Measurements from ENCODE around the gene ACTR2. TPM values are rescaled to one million over a fixed set of nuclear protein-coding genes. Genes with fewer than 3 reads are reported as not detected.
"Not testable (repeated sequence)": the region's sequence is repeated elsewhere in the genome, so short reads cannot be mapped to it uniquely, and the experiment has no call there.

The ACTR2 gene
- total RNA-seq, 1 donor, result 47.1 TPM

GRCh38 chr2:65227020-65227455 is 593 bp upstream of the ACTR2 start:
- no peak for DNase-seq (ENCODE audit: low read depth in 2 of 3, low spot score in 2 of 3)

DNA sequence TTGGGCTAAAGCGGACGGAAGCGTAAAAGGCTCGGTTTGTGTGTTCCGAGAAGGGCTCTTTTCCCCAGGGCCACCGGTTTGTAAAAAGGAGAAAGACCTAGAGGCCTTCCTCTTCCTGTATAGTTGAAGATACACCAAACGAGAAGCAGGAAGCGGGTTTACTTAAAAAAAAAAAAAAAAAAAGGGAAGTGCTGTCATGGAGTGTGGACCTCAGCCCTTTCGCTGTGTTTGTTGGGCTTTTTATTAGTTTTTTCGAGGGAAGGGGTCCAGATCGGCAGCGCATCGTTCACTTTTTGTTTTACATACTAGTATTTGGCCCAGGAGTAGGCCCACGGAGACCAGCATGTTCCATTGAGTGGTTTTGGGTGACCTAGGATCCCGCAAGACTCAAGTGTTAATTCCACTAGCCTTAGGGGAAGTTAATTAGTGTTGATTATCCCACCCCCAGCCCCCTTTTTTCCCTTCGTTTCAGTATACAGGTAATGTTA is 676 bp downstream of the ACTR2 start:
- DNase-seq (ENCODE audit: low read depth in 2 of 3, low spot score in 2 of 3), result peak in 2 of 3 donors; percentile 77 to 88

DNA sequence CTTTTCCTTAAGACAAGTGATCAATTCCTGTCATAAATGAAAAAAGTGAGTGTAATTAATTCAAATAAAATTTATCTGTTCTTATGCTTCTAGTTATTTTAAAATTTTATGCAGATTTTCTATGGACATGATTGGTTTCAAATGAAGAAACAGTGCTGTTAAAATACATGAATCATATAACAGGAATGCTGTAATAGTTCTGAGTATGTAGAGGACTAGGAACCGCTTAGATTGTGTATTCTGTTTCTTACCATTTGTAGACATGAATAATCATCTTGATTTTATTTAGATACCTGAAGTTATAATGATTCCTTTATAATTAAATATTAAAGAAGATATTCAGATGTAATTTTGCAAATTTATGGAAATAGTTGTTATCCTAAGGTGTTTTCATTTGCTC is 3.5 kb downstream of the ACTR2 start:
- no peak for DNase-seq (ENCODE audit: low read depth in 2 of 3, low spot score in 2 of 3)

DNA sequence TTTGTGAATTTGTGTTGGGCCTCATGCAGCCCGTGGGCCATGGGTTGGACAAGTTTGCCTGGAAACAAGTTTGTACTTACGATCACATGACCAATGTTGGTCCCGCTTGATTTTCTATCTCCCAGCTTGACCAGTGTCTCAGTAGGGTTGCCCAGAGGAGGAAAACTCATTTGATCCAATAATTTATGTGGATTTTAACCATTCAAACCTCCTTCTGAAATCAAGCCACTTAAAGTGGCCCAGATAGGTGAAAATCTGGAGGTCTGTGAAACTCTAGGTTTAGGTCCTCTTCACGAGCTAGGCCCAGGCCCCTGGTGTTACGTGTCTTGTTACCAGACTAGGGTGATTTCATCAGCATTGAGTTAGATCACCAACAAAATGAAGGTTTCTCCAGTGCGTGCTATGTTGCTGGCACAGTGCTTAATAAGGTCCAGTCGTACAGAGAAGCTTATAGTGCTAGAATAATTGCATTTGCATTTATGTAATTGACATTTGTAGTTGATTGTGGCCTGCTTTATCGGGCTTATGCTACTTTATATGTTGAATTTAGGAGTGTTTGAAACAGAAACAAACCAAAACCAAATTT is 4.4 kb downstream of the ACTR2 start:
- no peak for DNase-seq (ENCODE audit: low read depth in 2 of 3, low spot score in 2 of 3)

DNA sequence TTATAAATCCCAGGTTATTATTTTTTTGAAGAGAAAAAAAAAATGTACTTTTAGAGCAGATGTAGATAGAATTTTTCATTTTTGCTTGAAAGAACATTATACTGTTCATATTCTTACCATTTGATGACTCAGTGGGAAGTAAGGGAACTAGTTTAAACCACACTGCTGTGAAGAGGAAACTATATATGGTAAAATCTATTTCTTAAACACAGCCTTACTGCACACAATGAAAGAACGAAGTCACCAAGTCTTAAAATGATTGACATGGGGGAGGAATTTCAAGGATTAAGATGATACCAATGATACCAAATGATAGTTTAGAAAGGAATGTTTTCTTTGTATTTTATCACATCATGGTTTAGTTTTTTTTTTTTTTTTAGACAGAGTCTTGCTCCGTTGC is 5.0 kb downstream of the ACTR2 start:
- peak in 2 of 3 donors; percentile 41 to 52 for DNase-seq (ENCODE audit: low read depth in 2 of 3, low spot score in 2 of 3)

GRCh38 chr2:65240657-65241056 is 13.0 kb downstream of the ACTR2 start:
- no peak for DNase-seq (ENCODE audit: low read depth in 2 of 3, low spot score in 2 of 3)

- not testable (repeated sequence) for DNase-seq (ENCODE audit: low read depth in 2 of 3, low spot score in 2 of 3)
These were observed 16.8 kb downstream of the ACTR2 start for GRCh38 chr2:65244452-65244851.

- DNase-seq (ENCODE audit: low read depth in 2 of 3, low spot score in 2 of 3), result no peak
These were observed 25.0 kb downstream of the ACTR2 start for GRCh38 chr2:65252640-65253039.

DNA sequence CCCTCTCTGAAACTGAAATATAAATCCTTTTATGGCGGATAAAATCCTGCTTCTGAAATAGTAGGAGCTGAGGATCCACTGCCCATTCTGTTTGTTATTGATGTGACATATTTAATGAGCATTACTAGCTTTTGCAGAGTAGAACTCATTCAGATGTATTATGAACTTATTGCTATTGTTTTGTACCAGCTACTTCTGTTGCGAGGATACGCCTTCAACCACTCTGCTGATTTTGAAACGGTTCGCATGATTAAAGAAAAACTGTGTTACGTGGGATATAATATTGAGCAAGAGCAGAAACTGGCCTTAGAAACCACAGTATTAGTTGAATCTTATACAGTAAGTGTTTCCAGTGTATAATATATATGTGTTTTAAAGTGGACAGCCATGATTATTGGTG is 27.7 kb downstream of the ACTR2 start:
- DNase-seq (ENCODE audit: low read depth in 2 of 3, low spot score in 2 of 3), result no peak

DNA sequence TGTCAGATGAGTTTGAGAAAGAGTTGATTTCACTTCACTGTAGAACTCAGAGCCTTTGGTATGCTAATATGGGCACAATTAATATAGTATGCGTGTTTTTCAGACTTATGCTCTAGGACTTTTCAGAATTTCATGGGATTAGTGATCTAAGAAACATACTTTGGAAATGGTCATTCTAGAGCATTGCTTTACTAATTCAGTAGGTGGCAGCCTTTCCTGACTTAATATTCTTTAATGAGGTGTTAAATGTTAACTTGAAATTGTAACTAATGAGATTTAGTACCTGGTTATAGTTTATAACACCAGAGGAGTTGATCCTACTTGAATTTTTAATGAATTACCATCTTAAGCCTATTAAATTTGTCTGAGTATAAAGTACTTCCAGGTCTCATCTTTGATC is 28.4 kb downstream of the ACTR2 start:
- peak in 1 of 3 donors; percentile 18 for DNase-seq (ENCODE audit: low read depth in 2 of 3, low spot score in 2 of 3)

DNA sequence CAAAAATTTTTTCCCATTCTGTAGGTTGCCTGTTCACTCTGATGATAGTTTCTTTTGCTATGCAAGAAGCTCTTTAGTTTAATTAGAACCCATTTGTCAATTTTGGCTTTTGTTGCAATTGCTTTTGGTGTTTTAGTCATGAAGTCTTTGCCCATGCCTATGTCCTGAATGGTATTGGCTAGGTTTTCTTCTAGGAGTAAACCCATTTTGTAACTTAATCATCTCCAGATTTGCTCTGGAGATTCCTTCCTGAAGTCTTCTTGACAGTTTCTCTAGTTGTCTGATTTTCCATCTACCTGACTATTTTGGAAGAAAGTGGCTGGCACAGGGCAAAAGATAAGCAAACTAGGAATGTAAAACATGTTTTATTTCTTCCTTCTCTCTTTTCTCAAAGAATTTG is 30.2 kb downstream of the ACTR2 start:
- DNase-seq (ENCODE audit: low read depth in 2 of 3, low spot score in 2 of 3), result not testable (repeated sequence)

DNA sequence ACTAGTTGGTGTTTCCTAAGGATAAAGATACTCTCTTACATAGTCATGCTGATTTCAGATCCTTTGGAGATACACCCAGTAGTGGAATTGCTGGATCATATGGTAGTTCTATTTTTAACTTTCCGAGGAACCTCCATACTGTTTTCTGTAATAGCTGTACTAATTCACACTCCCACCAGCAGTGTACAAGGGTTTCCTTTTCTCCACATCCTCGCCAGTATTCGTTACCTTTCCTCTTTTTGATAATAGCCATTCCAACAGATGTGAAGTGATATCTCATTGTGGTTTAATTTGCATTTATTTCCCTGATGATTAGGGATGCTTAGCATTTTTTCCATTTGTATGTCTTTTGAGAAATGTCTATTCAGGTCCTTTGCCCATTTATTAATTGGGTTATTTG is 34.0 kb downstream of the ACTR2 start:
- DNase-seq (ENCODE audit: low read depth in 2 of 3, low spot score in 2 of 3), result no peak

DNA sequence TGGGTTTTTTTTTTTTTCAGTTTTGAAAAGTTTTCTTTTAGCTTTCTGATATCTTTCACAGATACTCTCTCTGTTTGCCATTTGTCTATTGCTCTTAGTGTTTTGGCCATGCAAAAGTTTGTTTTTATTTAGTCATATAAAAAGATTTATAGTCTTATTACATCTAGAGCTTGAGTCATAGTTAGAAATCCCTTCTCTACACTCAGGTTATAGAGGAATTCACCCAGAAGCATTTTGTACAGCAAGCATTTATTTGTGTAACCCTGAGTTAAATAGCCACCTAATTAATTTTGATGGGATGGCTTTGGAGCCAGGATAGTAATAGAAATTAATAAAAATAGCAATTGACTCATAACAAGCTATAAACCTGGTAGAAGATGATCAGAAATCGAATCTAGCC is 35.6 kb downstream of the ACTR2 start:
- DNase-seq (ENCODE audit: low read depth in 2 of 3, low spot score in 2 of 3), result no peak

GRCh38 chr2:65263986-65264385 is 36.4 kb downstream of the ACTR2 start:
- DNase-seq (ENCODE audit: low read depth in 2 of 3, low spot score in 2 of 3), result no peak

DNA sequence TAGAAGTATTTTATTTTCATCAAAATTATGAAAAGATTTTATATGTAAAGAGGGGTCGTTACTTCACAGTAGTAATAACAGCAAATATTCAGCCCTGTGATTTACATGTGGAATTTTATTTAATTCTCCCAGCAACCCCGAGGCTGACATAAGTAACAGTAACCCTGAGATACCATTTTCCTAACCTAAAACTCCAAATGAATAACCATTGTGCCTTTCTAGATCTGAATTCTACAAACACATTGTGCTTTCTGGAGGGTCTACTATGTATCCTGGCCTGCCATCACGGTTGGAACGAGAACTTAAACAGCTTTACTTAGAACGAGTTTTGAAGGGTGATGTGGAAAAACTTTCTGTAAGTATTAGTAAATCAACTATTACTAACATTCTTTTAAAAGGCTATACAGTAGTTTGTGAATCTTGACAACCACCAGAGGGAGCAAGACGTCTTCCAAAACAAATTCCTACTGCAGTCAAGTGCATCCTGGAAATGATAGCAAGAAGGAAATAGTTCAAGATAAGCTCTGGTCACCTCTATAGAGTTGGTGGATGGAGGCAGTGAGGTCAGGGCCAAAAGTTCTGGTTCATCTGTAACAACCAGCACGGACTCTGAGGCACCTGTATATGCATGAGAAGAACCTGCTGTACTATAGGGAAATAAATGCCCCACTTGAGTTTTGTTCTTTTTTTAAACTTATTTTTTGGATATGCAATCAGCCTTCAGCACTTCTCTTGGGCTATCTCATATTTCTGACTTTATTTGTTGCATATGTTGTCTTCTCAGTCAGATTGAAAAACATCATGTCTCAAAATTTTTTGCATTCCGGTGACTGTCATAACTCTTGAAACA is 37.4 kb downstream of the ACTR2 start:
- DNase-seq (ENCODE audit: low read depth in 2 of 3, low spot score in 2 of 3), result peak; percentile 4 to 75 (median 58)

DNA sequence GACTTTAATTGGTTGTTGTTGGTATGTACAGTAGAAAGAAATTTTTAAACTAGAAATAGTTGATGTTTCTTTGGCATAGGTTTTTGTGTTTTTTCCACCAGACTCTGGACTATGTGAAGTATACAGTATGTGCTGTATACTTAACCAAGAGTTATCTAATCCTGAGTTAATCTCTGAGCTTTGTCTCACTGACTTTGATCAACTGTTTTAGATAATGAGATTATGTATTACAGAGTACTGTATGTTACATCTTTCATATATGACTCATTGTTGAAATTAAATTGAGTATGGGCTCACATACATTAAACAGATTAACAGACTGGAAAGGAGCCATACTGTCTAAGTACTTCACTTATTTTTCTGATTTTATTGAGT is 38.0 kb downstream of the ACTR2 start:
- DNase-seq (ENCODE audit: low read depth in 2 of 3, low spot score in 2 of 3), result no peak

DNA sequence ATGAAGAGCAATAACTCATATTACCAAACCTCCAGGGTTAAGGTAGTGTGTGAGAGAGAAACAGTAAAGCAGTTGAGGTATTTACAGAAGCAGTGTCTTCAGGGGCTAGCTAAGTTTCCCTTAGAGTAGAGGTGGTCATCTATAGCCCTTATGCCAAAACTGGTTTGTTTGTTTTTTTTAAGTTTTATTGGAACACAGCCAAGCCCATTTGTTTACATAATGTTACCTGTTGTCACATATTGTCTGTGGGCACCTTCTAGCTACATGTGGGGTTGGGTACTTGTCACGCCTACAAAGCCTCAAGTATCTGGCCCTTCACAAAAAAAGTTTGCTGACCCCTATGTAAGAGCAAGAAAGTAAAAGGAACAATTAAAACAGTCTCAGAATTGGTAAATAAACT is 39.4 kb downstream of the ACTR2 start:
- DNase-seq (ENCODE audit: low read depth in 2 of 3, low spot score in 2 of 3), result no peak

GRCh38 chr2:65268957-65269356 is 41.3 kb downstream of the ACTR2 start:
- no peak for DNase-seq (ENCODE audit: low read depth in 2 of 3, low spot score in 2 of 3)

DNA sequence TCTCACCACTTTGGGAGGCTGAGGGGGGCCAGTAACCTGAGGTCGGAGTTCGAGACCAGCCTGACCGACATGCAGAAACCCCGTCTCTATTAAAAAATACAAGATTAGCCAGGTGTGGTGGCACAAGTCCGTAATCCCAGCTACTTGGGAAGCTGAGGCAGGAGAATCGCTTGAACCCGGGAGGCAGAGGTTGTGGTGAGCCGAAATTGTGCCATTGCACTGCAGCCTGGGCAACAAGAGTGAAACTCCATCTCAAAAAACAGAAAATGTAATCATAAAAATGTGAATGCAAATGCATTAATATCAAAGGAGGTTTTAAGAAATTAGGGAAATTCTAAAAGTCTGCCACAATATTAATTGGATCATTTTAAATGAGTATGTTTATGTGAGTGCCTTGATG is 45.7 kb downstream of the ACTR2 start:
- no peak for DNase-seq (ENCODE audit: low read depth in 2 of 3, low spot score in 2 of 3)

DNA sequence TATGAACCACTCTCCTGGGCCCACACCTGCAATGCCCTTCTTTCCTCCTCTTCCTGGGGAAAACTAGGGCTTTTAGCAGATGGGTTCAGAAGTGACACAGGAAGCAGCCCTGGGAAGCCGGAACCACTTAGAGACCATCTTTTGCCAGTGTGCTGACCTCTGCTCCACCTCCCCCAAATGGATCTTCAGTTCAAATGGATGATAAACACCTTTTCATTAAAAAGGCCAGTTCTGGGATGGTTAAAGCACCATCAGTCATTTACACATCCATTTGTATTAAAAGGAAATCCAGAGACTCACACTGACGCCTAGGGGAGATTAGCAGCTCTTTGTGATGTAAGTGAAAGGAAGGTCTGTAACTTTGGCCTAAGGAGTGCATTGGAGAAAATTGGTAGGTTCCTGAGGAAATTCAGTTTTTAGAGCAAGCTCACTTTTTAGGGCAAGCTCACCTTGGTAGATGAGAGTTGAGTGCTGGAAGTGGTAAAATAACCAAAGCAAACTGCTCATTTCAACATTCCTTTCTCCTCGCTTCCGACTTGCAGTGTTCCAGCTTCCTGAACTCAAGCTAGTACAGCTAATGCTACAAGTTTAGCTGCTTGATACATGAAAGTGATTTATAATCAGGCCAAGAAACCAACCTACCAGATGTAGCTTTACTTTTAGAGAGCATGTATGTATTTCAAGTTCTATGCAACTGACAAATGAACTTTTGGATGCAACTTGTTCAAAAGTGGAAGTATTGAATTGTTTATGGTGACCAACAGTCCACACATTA is 47.7 kb downstream of the ACTR2 start:
- no peak for DNase-seq (ENCODE audit: low read depth in 2 of 3, low spot score in 2 of 3)

GRCh38 chr2:65276609-65277008 is 49.0 kb downstream of the ACTR2 start:
- no peak for DNase-seq (ENCODE audit: low read depth in 2 of 3, low spot score in 2 of 3)
